Loucy (cell line): ENCODE measurements around the gene CTSA.

ENCODE experiments used
- CTCF ChIP-seq: fragments of 200-600 bp; sonication (generic); conservative IDR thresholded peaks from 2 replicates; pipeline ENCODE4 v1.5.1; 2014; ENCODE audit warnings: mild to moderate bottlenecking, antibody characterized with exemption, low read length
- EZH2phosphoT487 ChIP-seq: fragments of 200-600 bp; IDR thresholded peaks from 2 replicates; pipeline ENCODE4 v1.6.1; 2018; ENCODE audit warnings: antibody characterized with exemption, mild to moderate bottlenecking, moderate library complexity, borderline replicate concordance

GRCh38 chr20:45921337-45922189 is 30.4 kb downstream of the CTSA start:
- TF ChIP-seq CTCF (no peak), EZH2phosphoT487 (no peak)
